ENCODE data around the gene RAC3. TPM values are rescaled to one million over a fixed set of nuclear protein-coding genes. Genes with fewer than 3 reads are reported as not detected.

The RAC3 gene
- total RNA-seq, 6 experiments from 2014 or later = 3.4 to 9.0 (median 5.4) TPM

DNA sequence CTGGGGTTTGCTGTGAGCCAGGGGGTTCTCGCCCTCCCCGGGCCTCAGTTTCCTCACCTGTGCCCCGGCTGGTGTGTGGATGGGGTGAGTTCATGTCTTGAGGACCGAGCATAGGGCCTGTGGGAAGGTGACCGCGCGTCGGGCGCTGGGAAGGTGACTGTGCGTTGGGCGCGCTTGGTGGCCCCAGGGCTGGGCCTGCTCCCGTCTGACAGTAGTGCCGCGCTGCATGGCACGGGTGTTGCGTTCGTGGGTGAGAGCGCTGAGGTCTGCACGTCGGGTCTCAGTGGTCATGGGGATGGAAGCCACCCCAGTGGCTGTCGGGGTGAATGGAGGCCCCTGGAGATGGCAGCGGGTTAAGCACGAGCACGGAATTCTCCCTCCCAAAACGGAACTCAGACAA is 44.9 kb upstream of the RAC3 start:
- TF ChIP-seq POLR2A (IDR thresholded peaks at IDR 0.05) (no peak), CTCF (IDR thresholded peaks at IDR 0.05) (no peak)
- H3K27ac ChIP-seq = no peak overlapping the region
- no peaks in the 10 kb centered on the region for H3K9me3 ChIP-seq
- no peak overlapping the region for H3K4me3 ChIP-seq
- ATAC-seq (no peak), DNase-seq (no peak)
- 96% methylated on average over 18 of the region's 26 CpGs for WGBS (ENCODE audit: insufficient coverage, low coverage, low lambda C conversion rate, missing lambda C conversion rate)
- H3K36me3 ChIP-seq = peaks cover 0 to 30% (median 11%) of the 10 kb centered on the region in 4 donors
- H3K4me1 ChIP-seq = peaks cover 0 to 15% (median 3%) of the 10 kb centered on the region in 4 donors
- intact Hi-C loops (cut with DNase I) = no loop called here
- H3K27me3 ChIP-seq = no peaks in the 10 kb centered on the region

DNA sequence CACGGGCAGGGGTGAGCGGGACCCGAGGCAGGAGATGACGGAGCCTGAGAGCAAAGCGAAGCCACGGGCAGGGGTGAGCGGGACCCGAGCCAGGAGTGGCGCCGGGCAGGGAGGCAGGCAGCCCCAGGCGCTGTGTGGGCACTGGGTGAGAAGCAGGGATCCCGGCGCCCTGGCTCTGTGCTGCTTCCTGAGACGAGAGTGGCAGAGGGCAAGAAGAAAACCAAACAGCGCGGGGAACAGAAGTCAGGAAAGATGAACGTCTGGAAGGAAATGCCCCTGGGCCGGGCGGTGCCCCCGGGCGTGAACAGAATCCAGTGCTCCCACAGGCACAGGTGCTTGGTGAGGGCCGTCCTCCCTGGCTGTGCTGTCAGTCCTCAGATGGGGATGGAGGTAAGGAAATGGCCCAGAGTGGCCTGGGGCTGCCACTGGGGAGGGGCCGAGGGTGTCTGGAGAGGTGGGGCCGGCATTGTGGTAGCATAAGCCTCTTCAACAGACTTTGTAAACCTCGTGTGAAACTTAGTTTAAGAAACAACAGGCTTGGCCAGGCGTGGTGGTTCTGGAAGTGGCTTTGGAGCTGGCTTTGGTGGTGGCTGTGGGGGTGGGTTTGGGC is 44.2 kb upstream of the RAC3 start:
- DNase-seq (no peak), ATAC-seq (no peak)
- Histone ChIP-seq H3K4me1 (peaks cover 0 to 21% (median 6%) of the 10 kb centered on the region in 4 donors), H3K36me3 (peaks cover 0 to 30% (median 11%) of the 10 kb centered on the region in 4 donors), H3K9me3 (no peaks in the 10 kb centered on the region), H3K4me3 (no peak overlapping the region), H3K27me3 (no peaks in the 10 kb centered on the region), H3K27ac (no peak overlapping the region)
- no peak for TF ChIP-seq CTCF (IDR thresholded peaks at IDR 0.05)
- TF ChIP-seq POLR2A (IDR thresholded peaks at IDR 0.05) = no peak
- intact Hi-C loops (cut with DNase I) = no loop called here
- 91% methylated on average over 16 of the region's 26 CpGs for WGBS (ENCODE audit: insufficient coverage, low coverage, low lambda C conversion rate, missing lambda C conversion rate)

- 56% methylated on average over 9 of the region's 25 CpGs for WGBS (ENCODE audit: insufficient coverage, low coverage, low lambda C conversion rate, missing lambda C conversion rate)
- Histone ChIP-seq H3K4me3 (no peak overlapping the region), H3K4me1 (peaks cover 0 to 21% (median 10%) of the 10 kb centered on the region in 4 donors), H3K27ac (peak overlapping the region in 1 of 3 donors; percentile 43), H3K9me3 (no peaks in the 10 kb centered on the region), H3K27me3 (no peaks in the 10 kb centered on the region), H3K36me3 (peaks cover 0 to 8% (median 4%) of the 10 kb centered on the region in 4 donors)
- TF ChIP-seq POLR2A (IDR thresholded peaks at IDR 0.05) (no peak), CTCF (IDR thresholded peaks at IDR 0.05) (no peak)
- DNase-seq = peak in 2 of 3 donors; percentile 48 to 52
- intact Hi-C loops (cut with DNase I) = no loop called here
- no peak for ATAC-seq
Observed at GRCh38 chr17:81990836-81991683, 40.4 kb upstream of the RAC3 start.

GRCh38 chr17:81991684-81992305 is 39.7 kb upstream of the RAC3 start:
- no CpG with 5 or more reads among the region's 31 CpGs for WGBS (ENCODE audit: insufficient coverage, low coverage, low lambda C conversion rate, missing lambda C conversion rate)
- H3K9me3 ChIP-seq = no peaks in the 10 kb centered on the region
- peaks cover 0 to 21% (median 10%) of the 10 kb centered on the region in 4 donors for H3K4me1 ChIP-seq
- intact Hi-C loops (cut with DNase I) = no loop called here
- peak overlapping the region in 1 of 3 donors; percentile 43 for H3K27ac ChIP-seq
- ATAC-seq = peak; percentile 90 to 94 (median 91)
- DNase-seq = peak; percentile 87 to 95 (median 94)
- no peaks in the 10 kb centered on the region for H3K27me3 ChIP-seq
- peak overlapping the region in 1 of 3 donors; percentile 19 for H3K4me3 ChIP-seq
- TF ChIP-seq CTCF (IDR thresholded peaks at IDR 0.05) (peak in 2 of 4 donors; percentile 7 to 16), POLR2A (IDR thresholded peaks at IDR 0.05) (peak; percentile 35)
- peaks cover 0 to under 1% (median 0%) of the 10 kb centered on the region in 4 donors for H3K36me3 ChIP-seq

Measured in right lobe of liver (tissue), 6 donors.